Endothelial cell of umbilical vein (primary cell): ENCODE measurements around the gene NUP58. TPM values are rescaled to one million over a fixed set of nuclear protein-coding genes. Genes with fewer than 3 reads are reported as not detected.

Experiments used
- BruUV-seq: library from RNA; stranded (reverse); fragments of 400-500 nt; replicated peaks from 2 replicates; lab custom pipeline; 2021; lab: Mats Ljungman, UMichigan
- CTCF ChIA-PET: fragments of 300-600, 350-600 bp; sonication (Branson Sonifier 250); formaldehyde crosslinking; loops from one replicate; lab custom pipeline; 2021; ENCODE audit warnings: antibody characterized with exemption, inconsistent platforms; lab: Charles Lee
- POLR2A ChIA-PET: fragments of 300-600, 350-600 bp; sonication (Branson Sonifier 250); formaldehyde crosslinking; loops from one replicate; lab custom pipeline; 2021; ENCODE audit warnings: antibody characterized with exemption, inconsistent platforms; lab: Charles Lee
- DNase-seq: peaks from one replicate; pipeline ENCODE4 v3.0.0-alpha.2; 2011; ENCODE audit warnings: low read depth, low spot score
- FAIRE-seq: peaks from 2 replicates; lab custom pipeline; 2011; peaks lifted over from hg19 to GRCh38; lab: Jason Lieb, UNC
- H2AFZ ChIP-seq: 2 replicates; pipeline ENCODE4 v1.6.0; 2012; ENCODE audit warnings: low read depth, low read length, control low read depth, inconsistent platforms
- H3K27ac ChIP-seq: 2 replicates; pipeline ENCODE4 v1.5.1; 2011; ENCODE audit warnings: low read depth, mild to moderate bottlenecking, control low read depth, low read length, moderate library complexity; ENCODE audit not compliant: insufficient read depth
- H3K27me3 ChIP-seq, 2 experiments: 2 replicates each; pipeline versions ENCODE4 v1.6.0 to v1.6.1; 2011; ENCODE audit warnings: low read length in 2 of 2, mixed read lengths in 1 of 2; ENCODE audit not compliant: control insufficient read depth in 2 of 2, insufficient read depth in 2 of 2
- H3K36me3 ChIP-seq, 2 experiments: 2 replicates in 1 of 2; 3 replicates in 1 of 2; pipeline ENCODE4 v1.5.1; 2011; ENCODE audit warnings: low read length in 2 of 2, mild to moderate bottlenecking in 1 of 2, moderate library complexity in 1 of 2; ENCODE audit not compliant: control insufficient read depth in 2 of 2, insufficient read depth in 2 of 2; ENCODE audit errors: extremely low read depth in 1 of 2
- H3K4me1 ChIP-seq: 3 replicates; pipeline ENCODE4 v1.5.1; 2011; ENCODE audit warnings: mild to moderate bottlenecking, low read length; ENCODE audit not compliant: control insufficient read depth, insufficient read depth; ENCODE audit errors: extremely low read depth
- H3K4me2 ChIP-seq: 2 replicates; pipeline ENCODE4 v1.6.1; 2011; ENCODE audit warnings: low read length, control low read depth, mixed read lengths; ENCODE audit not compliant: insufficient read depth
- H3K4me3 ChIP-seq, 3 experiments: fragments of 200-600 bp in 1 of 3; sonication (generic), shearing (Covaris generic) in 1 of 3; replicated peaks in 1 of 3; 2 replicates each; pipeline ENCODE4 v1.5.1; 2011 to 2016; ENCODE audit warnings: control low read depth in 3 of 3, low read length in 3 of 3, mild to moderate bottlenecking in 2 of 3, inconsistent platforms in 1 of 3, low read depth in 1 of 3, moderate library complexity in 1 of 3; ENCODE audit not compliant: insufficient read depth in 1 of 3
- H3K79me2 ChIP-seq: 2 replicates; pipeline ENCODE4 v1.6.0; 2012; ENCODE audit warnings: low read length, inconsistent platforms; ENCODE audit not compliant: control insufficient read depth, insufficient read depth
- H3K9ac ChIP-seq: replicated peaks from 2 replicates; pipeline ENCODE3; 2011; ENCODE audit warnings: low read length, control low read depth; ENCODE audit not compliant: insufficient read depth; ENCODE audit errors: extremely low read depth
- H3K9me1 ChIP-seq: replicated peaks from 3 replicates; pipeline ENCODE4 v1.6.0; 2011; ENCODE audit warnings: mild to moderate bottlenecking, low read length; ENCODE audit not compliant: control insufficient read depth, insufficient read depth; ENCODE audit errors: extremely low read depth
- H3K9me3 ChIP-seq: replicated peaks from 2 replicates; pipeline ENCODE4 v1.5.1; 2012; ENCODE audit warnings: low read length, inconsistent platforms; ENCODE audit not compliant: control insufficient read depth, insufficient read depth
- H4K20me1 ChIP-seq: replicated peaks from 2 replicates; pipeline ENCODE3; 2011; ENCODE audit warnings: mild to moderate bottlenecking, low read length; ENCODE audit not compliant: control insufficient read depth, insufficient read depth; ENCODE audit errors: extremely low read depth
- JUN ChIP-seq: IDR thresholded peaks from 2 replicates; pipeline ENCODE4 v1.6.1; 2011; ENCODE audit warnings: borderline replicate concordance, low read depth; ENCODE audit not compliant: insufficient read length, insufficient read depth
- MYC ChIP-seq: IDR thresholded peaks from one replicate; pipeline ENCODE4 v1.6.1; 2011; ENCODE audit warnings: mild to moderate bottlenecking, low read depth, low read length
- POLR2AphosphoS5 ChIP-seq: IDR thresholded peaks from 2 replicates; pipeline ENCODE4 v1.6.1; 2012; ENCODE audit warnings: low read depth, mild to moderate bottlenecking, control low read depth, low read length, moderate library complexity; ENCODE audit not compliant: insufficient read depth
- dilution Hi-C: fragments of 300-500 bp; cut with MboI; formaldehyde crosslinking; loops from one replicate; pipeline ENCODE4 v1.15.0; 2019; ENCODE audit warnings: low sequenced_read_pairs; ENCODE audit not compliant: extremely low pct_ligation_motif_present
- intact Hi-C: fragments of 100-400 bp; cut with micrococcal nuclease; formaldehyde crosslinking; loops from one replicate; pipeline ENCODE4 v1.10.0; 2022
- polyA plus RNA-seq, 4 experiments: library from polyadenylated mRNA; depleted of rRNA in 3 of 4; stranded (reverse) in 3 of 4; unstranded in 1 of 4; fragments of >200 nt; gene quantifications; 2 replicates each; pipeline versions ENCODE4 v1.2.1 to v1.2.3, GENCODE V29; 2011 to 2012; ENCODE audit warnings: missing spikeins in 1 of 4
- total RNA-seq: library from RNA; stranded (reverse); gene quantifications from 2 replicates; pipeline ENCODE4 v1.2.3, GENCODE V29; 2021
- TF ChIP-seq, protein P1 (sequence below): IDR thresholded peaks from 2 replicates; pipeline ENCODE4 v1.6.1; 2011; ENCODE audit not compliant: insufficient read depth, insufficient read length
- TF ChIP-seq, protein P2 (sequence below), 2 donors: IDR thresholded peaks; 1 replicate in 1 of 2; 2 replicates in 1 of 2; pipeline ENCODE4 v1.5.1; 2011; ENCODE audit warnings: low read length in 2 of 2, mild to moderate bottlenecking in 2 of 2, moderate library complexity in 2 of 2, control low read depth in 1 of 2, inconsistent platforms in 1 of 2, low read depth in 1 of 2; ENCODE audit not compliant: insufficient read depth in 1 of 2; ENCODE audit errors: extremely low read depth in 1 of 2

The NUP58 gene
- total and polyA plus RNA-seq, 2 donors (not counting 3 experiments of a cell fraction or from before 2014, with no cell fraction given) = 28.5 to 49.6 TPM

GRCh38 chr13:25302121-25302520 lies 696 bp downstream of the NUP58 start:
- Histone ChIP-seq H3K4me1 (peaks cover 16% of the 10 kb centered on the region), H3K36me3 (peaks cover 0 to 2% of the 10 kb centered on the region in 2 experiments), H3K9ac (peak overlapping the region; percentile 87), H4K20me1 (peaks cover 4% of the 10 kb centered on the region), H3K9me3 (no peaks in the 10 kb centered on the region), H3K4me3 (peak overlapping the region; percentile 94 to 99 (median 99)), H3K9me1 (no peaks in the 10 kb centered on the region), H2AFZ (peak overlapping the region; percentile 86), H3K27me3 (peaks cover 4 to 16% of the 10 kb centered on the region in 2 experiments), H3K79me2 (peaks cover 52% of the 10 kb centered on the region), H3K27ac (peak overlapping the region; percentile 79), H3K4me2 (peak overlapping the region; percentile 100)
- dilution Hi-C loops = no loop called here
- TSS peak; percentile 36 for BruUV-seq
- FAIRE-seq (no peak), DNase-seq (no peak)
- POLR2A ChIA-PET = interaction anchor here (0.6 kb wide), 1 partner anchor 49 kb away, joined by 9 read pairs; no protein-coding TSS in a partner anchor
- CTCF ChIA-PET = interaction anchor here (1.8 kb wide), 1 partner anchor 14 kb away, joined by 4 read pairs; the partner anchor contains the start of gene MTMR6
- TF ChIP-seq MYC (no peak), POLR2AphosphoS5 (no peak), JUN (no peak)
- TF ChIP-seq, protein P1, sequence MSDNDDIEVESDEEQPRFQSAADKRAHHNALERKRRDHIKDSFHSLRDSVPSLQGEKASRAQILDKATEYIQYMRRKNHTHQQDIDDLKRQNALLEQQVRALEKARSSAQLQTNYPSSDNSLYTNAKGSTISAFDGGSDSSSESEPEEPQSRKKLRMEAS = no peak
- TF ChIP-seq, protein P2, sequence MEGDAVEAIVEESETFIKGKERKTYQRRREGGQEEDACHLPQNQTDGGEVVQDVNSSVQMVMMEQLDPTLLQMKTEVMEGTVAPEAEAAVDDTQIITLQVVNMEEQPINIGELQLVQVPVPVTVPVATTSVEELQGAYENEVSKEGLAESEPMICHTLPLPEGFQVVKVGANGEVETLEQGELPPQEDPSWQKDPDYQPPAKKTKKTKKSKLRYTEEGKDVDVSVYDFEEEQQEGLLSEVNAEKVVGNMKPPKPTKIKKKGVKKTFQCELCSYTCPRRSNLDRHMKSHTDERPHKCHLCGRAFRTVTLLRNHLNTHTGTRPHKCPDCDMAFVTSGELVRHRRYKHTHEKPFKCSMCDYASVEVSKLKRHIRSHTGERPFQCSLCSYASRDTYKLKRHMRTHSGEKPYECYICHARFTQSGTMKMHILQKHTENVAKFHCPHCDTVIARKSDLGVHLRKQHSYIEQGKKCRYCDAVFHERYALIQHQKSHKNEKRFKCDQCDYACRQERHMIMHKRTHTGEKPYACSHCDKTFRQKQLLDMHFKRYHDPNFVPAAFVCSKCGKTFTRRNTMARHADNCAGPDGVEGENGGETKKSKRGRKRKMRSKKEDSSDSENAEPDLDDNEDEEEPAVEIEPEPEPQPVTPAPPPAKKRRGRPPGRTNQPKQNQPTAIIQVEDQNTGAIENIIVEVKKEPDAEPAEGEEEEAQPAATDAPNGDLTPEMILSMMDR (IDR thresholded peaks at IDR 0.05; ENCODE audit: extremely low read depth in 1 of 2, insufficient read depth in 1 of 2, low read depth in 1 of 2, low read length in 2 of 2) = no peak
- intact Hi-C loops = loop anchor here (5.0 kb wide), 1 partner anchor 795 kb away; no protein-coding TSS in a partner anchor
